AG04450 (cell line): ENCODE data around the gene TRIL. TPM values are rescaled to one million over a fixed set of nuclear protein-coding genes. Genes with fewer than 3 reads are reported as not detected.

ENCODE experiments used
- CTCF ChIA-PET: fragments of 300-600, 350-600 bp; formaldehyde crosslinking; extraction: SDS; loops from one replicate; lab custom pipeline; 2022; ENCODE audit warnings: antibody characterized with exemption, inconsistent platforms; lab: Charles Lee
- POLR2A ChIA-PET: fragments of 350-600 bp; formaldehyde crosslinking; extraction: SDS; loops from one replicate; lab custom pipeline; 2021; ENCODE audit warnings: antibody characterized with exemption, inconsistent platforms; lab: Yijun Ruan, JAX
- DNase-seq: peaks from one replicate; pipeline ENCODE4 v3.0.0-alpha.2; 2011; ENCODE audit warnings: low read depth, low spot score
- H3K27ac ChIP-seq: one replicate; pipeline ENCODE4 v1.5.1; 2012; ENCODE audit warnings: low read depth, low read length, control low read depth
- H3K27me3 ChIP-seq: one replicate; pipeline ENCODE4 v1.6.0; 2012; ENCODE audit warnings: low read length; ENCODE audit not compliant: control insufficient read depth, insufficient read depth
- H3K4me3 ChIP-seq: 2 replicates; pipeline ENCODE4 v1.5.1; 2011; ENCODE audit warnings: mild to moderate bottlenecking, low read depth, low read length, control low read depth
- H3K9me3 ChIP-seq: 2 replicates; pipeline ENCODE4 v1.5.1; 2012; ENCODE audit warnings: low read length; ENCODE audit not compliant: control insufficient read depth, insufficient read depth
- CTCF ChIP-seq: IDR thresholded peaks from 2 replicates; pipeline ENCODE4 v1.5.1; 2011; ENCODE audit warnings: low read depth, low read length, control low read depth, inconsistent platforms
- polyA plus RNA-seq: library from polyadenylated mRNA; depleted of rRNA; stranded (reverse); fragments of >200 nt; gene quantifications from 2 replicates; pipeline ENCODE4 v1.2.3, GENCODE V29; 2011

The TRIL gene
- polyA plus RNA-seq, 1 experiment = 0.15 TPM

GRCh38 chr7:28977881-28978280, 19.8 kb upstream of the TRIL start:
- POLR2A ChIA-PET = no interaction called here
- no peak overlapping the region for H3K4me3 ChIP-seq

DNA sequence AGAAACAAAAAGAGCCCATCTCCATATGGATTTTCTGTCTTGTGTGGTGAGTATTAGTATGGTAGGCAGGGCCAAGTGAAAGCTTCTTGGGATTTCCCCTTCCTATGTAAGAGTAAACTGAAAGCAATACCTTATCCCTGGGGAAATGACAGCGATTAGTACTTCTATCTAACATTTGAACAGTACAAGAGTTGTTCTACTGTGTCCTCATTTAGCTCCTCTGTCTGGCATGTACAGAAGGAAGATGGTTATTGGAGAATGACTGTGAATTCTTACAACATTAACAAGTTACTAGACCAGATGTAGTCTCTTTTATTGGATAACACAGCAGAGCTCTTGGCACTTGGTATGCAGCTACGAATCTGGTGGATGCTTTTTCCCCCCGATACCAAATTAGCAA, 17.9 kb upstream of the TRIL start:
- POLR2A ChIA-PET = no interaction called here
- DNase-seq = no peak
- Histone ChIP-seq H3K27me3 (peaks cover 8% of the 10 kb centered on the region), H3K4me3 (no peak overlapping the region), H3K9me3 (no peaks in the 10 kb centered on the region; the same call in none of the 2 replicates), H3K27ac (no peak overlapping the region)
- TF ChIP-seq CTCF = no peak
- CTCF ChIA-PET = interaction anchor here (1.4 kb wide), 2 partner anchors 49 to 130 kb away, joined by 3 to 5 read pairs; no protein-coding TSS in a partner anchor

More at GRCh38 chr7:28977881-28978280, 19.8 kb upstream of the TRIL start:
- peaks cover 8% of the 10 kb centered on the region for H3K27me3 ChIP-seq
- H3K27ac ChIP-seq = no peak overlapping the region
- no peak for DNase-seq
- CTCF ChIA-PET = no interaction called here
- H3K9me3 ChIP-seq = no peaks in the 10 kb centered on the region; the same call in none of the 2 replicates
- no peak for TF ChIP-seq CTCF

- H3K27ac ChIP-seq = no peak overlapping the region
Observed at GRCh38 chr7:28973591-28973990, 15.5 kb upstream of the TRIL start.

GRCh38 chr7:28964056-28964455, 5.9 kb upstream of the TRIL start:
- H3K27ac ChIP-seq = no peak overlapping the region
- ChIA-PET CTCF (interaction anchor here (0.5 to 1.3 kb wide), 2 partner anchors 24 to 37 kb away, joined by 4 read pairs; no protein-coding TSS in a partner anchor), POLR2A (no interaction called here)
- no peaks in the 10 kb centered on the region for H3K9me3 ChIP-seq
- peaks cover 29% of the 10 kb centered on the region for H3K27me3 ChIP-seq
- no peak overlapping the region for H3K4me3 ChIP-seq
- TF ChIP-seq CTCF = no peak
- DNase-seq = no peak

More at GRCh38 chr7:28973591-28973990, 15.5 kb upstream of the TRIL start:
- ChIA-PET CTCF (interaction anchor here (1.5 kb wide), 1 partner anchor 51 kb away, joined by 5 read pairs; no protein-coding TSS in a partner anchor), POLR2A (no interaction called here)
- Histone ChIP-seq H3K9me3 (no peaks in the 10 kb centered on the region; the same call in none of the 2 replicates), H3K27me3 (peaks cover 6% of the 10 kb centered on the region), H3K4me3 (no peak overlapping the region)
- no peak for DNase-seq
- TF ChIP-seq CTCF = no peak

GRCh38 chr7:28961972-28962371, 3.8 kb upstream of the TRIL start:
- Histone ChIP-seq H3K4me3 (no peak overlapping the region), H3K9me3 (peaks cover 6% of the 10 kb centered on the region; the same call in 1 of the 2 replicates), H3K27ac (no peak overlapping the region), H3K27me3 (peaks cover 49% of the 10 kb centered on the region)
- CTCF ChIA-PET = interaction anchor here (0.6 to 2.8 kb wide), 3 partner anchors 35 to 1999 kb away, joined by 3 to 14 read pairs (median 4); no protein-coding TSS in a partner anchor
- no peak for DNase-seq
- TF ChIP-seq CTCF = no peak
- POLR2A ChIA-PET = no interaction called here
